Measurements from ENCODE around the gene PKNOX2. TPM values are rescaled to one million over a fixed set of nuclear protein-coding genes. Genes with fewer than 3 reads are reported as not detected.

Gene PKNOX2
- total RNA-seq (2022; extraction: Qiagen RNA extraction), result 0.03 to 0.07 TPM (median 0.03 TPM) in 3 of 5 replicates, not detected in the others

GRCh38 chr11:125164422-125165110 lies at the start of gene PKNOX2:
PKNOX2 (plus strand) TSS chr11:125164751; CDS start chr11:125351306, 186,555 bp downstream.

Other genes with a start within 250 kb of the PKNOX2 start
- gene HEPN1, start 245.5 kb upstream of the PKNOX2 start, total RNA-seq (2022; extraction: Qiagen RNA extraction), result not detected in 5 replicates
- gene HEPACAM, start 228.7 kb upstream of the PKNOX2 start, total RNA-seq (2022; extraction: Qiagen RNA extraction), result not detected in 5 replicates
- 0.36 to 0.67 TPM (median 0.48 TPM) in 5 replicates for gene CCDC15, start 210.5 kb upstream of the PKNOX2 start, total RNA-seq (2022; extraction: Qiagen RNA extraction)
- 0.10 to 0.21 TPM (median 0.15 TPM) in 5 replicates for gene SLC37A2, start 101.4 kb upstream of the PKNOX2 start, total RNA-seq (2022; extraction: Qiagen RNA extraction)
- 20.1 to 25.1 TPM (median 21.5 TPM) in 5 replicates for gene TMEM218, start 53.1 kb upstream of the PKNOX2 start, total RNA-seq (2022; extraction: Qiagen RNA extraction)